HCT116 (cell line): ENCODE results near the gene TSC22D1.

Source experiments
- EZH2 ChIP-seq: fragments of 200-600 bp; sonication (generic); IDR thresholded peaks from 2 replicates; pipeline ENCODE4 v1.6.1; 2017; ENCODE audit warnings: antibody characterized with exemption, mixed run types
- POLR2A ChIP-seq: IDR thresholded peaks from 2 replicates; pipeline ENCODE4 v1.7.0; 2011; ENCODE audit warnings: borderline replicate concordance; ENCODE audit not compliant: insufficient read depth, insufficient read length; ENCODE audit errors: extremely low read depth

GRCh38 chr13:44561351-44561750 is 14.8 kb downstream of the TSC22D1 start:
- TF ChIP-seq EZH2 = no peak
- TF ChIP-seq POLR2A = no peak
